Middle frontal gyrus (tissue), 1 donor: ENCODE results near the gene NDUFB11.

Source experiments
- DNase-seq: peaks from one replicate; pipeline ENCODE4 v3.0.0-alpha.2; 2015; ENCODE audit warnings: low spot score; ENCODE audit errors: extremely low spot score

The NDUFB11 gene

GRCh38 chrX:47174846-47175587 lies 30.5 kb upstream of the NDUFB11 start:
- no peak for DNase-seq

GRCh38 chrX:47174376-47174775 lies 29.9 kb upstream of the NDUFB11 start:
- no peak for DNase-seq

GRCh38 chrX:47172971-47173792 lies 28.7 kb upstream of the NDUFB11 start:
- DNase-seq: no peak

- no peak for DNase-seq
Observed at GRCh38 chrX:47172549-47172948, 28.0 kb upstream of the NDUFB11 start.

- no peak for DNase-seq
Observed at GRCh38 chrX:47171996-47172395, 27.5 kb upstream of the NDUFB11 start.

- no peak for DNase-seq
Observed at GRCh38 chrX:47170861-47171692, 26.6 kb upstream of the NDUFB11 start.

- no peak for DNase-seq
Observed at GRCh38 chrX:47169726-47170515, 25.4 kb upstream of the NDUFB11 start.

- no peak for DNase-seq
Observed at GRCh38 chrX:47169273-47169672, 24.8 kb upstream of the NDUFB11 start.

- DNase-seq: no peak
Observed at GRCh38 chrX:47168495-47169073, 24.1 kb upstream of the NDUFB11 start.

GRCh38 chrX:47166126-47166525 lies 21.6 kb upstream of the NDUFB11 start:
- DNase-seq: no peak

GRCh38 chrX:47164420-47164819 lies 19.9 kb upstream of the NDUFB11 start:
- no peak for DNase-seq

- DNase-seq: no peak
Observed at GRCh38 chrX:47162927-47163583, 18.6 kb upstream of the NDUFB11 start.

GRCh38 chrX:47160781-47161180 lies 16.3 kb upstream of the NDUFB11 start:
- DNase-seq: no peak

GRCh38 chrX:47158781-47159180 lies 14.3 kb upstream of the NDUFB11 start:
- no peak for DNase-seq

- no peak for DNase-seq
Observed at GRCh38 chrX:47158131-47158530, 13.6 kb upstream of the NDUFB11 start.

- no peak for DNase-seq
Observed at GRCh38 chrX:47156611-47157520, 12.4 kb upstream of the NDUFB11 start.

- no peak for DNase-seq
Observed at GRCh38 chrX:47151435-47151834, 6.9 kb upstream of the NDUFB11 start.

GRCh38 chrX:47148946-47149345 lies 4.4 kb upstream of the NDUFB11 start:
- no peak for DNase-seq
